GM13977 (cell line): ENCODE measurements around the gene SYT1.
"Not testable (repeated sequence)": the region's sequence is repeated elsewhere in the genome, so short reads cannot be mapped to it uniquely, and the experiment has no call there.

Experiments used
- DNase-seq: peaks from one replicate; pipeline ENCODE4 v3.0.0; 2012; ENCODE audit warnings: low spot score
- in situ Hi-C: fragments of 300-500 bp; cut with MboI; formaldehyde crosslinking; loops from one replicate; pipeline ENCODE4 v1.12.0; 2022; ENCODE audit warnings: low sequenced_read_pairs, low pct_unique_long_range_greater_than_20kb, mixed read lengths, inconsistent platforms; ENCODE audit not compliant: unreplicated experiment
- TF ChIP-seq, protein P1 (sequence below): IDR thresholded peaks from 2 replicates; pipeline ENCODE4 v1.5.1; 2012; ENCODE audit warnings: mild to moderate bottlenecking, control low read depth; ENCODE audit not compliant: insufficient read depth; ENCODE audit errors: extremely low read depth, missing control alignments

Gene SYT1

DNA sequence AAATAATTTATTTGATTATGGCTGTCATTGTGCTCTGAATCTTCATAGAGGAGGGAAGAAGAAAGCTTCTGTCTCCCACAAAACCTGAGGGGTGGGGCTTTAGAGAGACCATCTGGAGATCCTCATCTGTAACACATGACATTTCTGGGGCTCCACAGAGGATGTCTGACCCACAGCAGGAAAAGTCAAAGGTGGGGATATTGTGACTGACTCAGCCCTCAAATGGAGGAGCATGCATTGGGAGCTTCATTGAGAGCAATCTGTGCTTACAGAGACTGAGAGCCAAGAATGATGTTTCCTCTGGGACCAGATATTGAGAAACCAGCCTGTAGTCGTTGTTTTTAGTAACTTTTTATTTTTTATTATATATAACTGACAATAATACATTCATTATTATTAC, 158.7 kb downstream of the SYT1 start:
- TF ChIP-seq, protein P1, sequence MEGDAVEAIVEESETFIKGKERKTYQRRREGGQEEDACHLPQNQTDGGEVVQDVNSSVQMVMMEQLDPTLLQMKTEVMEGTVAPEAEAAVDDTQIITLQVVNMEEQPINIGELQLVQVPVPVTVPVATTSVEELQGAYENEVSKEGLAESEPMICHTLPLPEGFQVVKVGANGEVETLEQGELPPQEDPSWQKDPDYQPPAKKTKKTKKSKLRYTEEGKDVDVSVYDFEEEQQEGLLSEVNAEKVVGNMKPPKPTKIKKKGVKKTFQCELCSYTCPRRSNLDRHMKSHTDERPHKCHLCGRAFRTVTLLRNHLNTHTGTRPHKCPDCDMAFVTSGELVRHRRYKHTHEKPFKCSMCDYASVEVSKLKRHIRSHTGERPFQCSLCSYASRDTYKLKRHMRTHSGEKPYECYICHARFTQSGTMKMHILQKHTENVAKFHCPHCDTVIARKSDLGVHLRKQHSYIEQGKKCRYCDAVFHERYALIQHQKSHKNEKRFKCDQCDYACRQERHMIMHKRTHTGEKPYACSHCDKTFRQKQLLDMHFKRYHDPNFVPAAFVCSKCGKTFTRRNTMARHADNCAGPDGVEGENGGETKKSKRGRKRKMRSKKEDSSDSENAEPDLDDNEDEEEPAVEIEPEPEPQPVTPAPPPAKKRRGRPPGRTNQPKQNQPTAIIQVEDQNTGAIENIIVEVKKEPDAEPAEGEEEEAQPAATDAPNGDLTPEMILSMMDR = no peak
- no peak for DNase-seq
- in situ Hi-C loops = no loop called here

DNA sequence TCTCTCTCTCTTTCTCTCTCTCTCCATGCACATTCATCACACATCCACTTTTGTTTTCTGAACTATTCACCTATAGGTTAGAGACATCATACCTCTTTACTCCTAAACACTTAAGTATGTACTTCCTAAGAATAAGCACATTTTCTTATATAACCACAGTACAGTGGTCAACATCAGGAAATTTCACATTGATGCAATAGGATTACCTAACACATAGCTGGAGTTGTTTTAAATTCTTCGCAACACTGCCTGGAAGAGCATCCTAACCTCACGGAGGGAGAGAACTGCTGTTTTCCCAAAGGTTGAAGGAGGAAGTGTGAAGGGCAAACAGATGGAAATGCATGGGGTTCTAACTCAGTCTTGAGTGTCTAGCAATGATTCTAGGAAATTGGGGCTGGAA, 159.2 kb downstream of the SYT1 start:
- TF ChIP-seq, protein P1 = no peak
- DNase-seq = no peak
- in situ Hi-C loops = no loop called here

DNA sequence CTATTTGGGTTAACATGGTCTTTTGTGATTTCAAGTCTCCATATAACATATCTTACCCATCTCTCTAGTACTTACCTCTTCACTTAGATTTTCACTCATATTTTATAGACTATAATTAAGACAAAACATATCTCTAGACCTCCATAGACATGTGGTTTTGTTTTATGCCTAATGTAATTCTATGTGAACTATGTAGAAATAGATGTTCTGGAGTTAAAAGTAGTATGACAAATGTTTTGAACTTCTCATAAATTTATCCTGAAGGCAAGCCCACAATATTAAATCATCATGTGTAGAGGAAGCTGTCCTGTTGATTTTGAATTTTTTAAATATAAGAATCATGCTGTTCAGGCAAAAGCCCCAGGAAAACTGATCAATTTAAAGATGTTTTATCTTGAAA, 169.2 kb downstream of the SYT1 start:
- TF ChIP-seq, protein P1 = no peak
- in situ Hi-C loops = no loop called here
- DNase-seq = no peak

DNA sequence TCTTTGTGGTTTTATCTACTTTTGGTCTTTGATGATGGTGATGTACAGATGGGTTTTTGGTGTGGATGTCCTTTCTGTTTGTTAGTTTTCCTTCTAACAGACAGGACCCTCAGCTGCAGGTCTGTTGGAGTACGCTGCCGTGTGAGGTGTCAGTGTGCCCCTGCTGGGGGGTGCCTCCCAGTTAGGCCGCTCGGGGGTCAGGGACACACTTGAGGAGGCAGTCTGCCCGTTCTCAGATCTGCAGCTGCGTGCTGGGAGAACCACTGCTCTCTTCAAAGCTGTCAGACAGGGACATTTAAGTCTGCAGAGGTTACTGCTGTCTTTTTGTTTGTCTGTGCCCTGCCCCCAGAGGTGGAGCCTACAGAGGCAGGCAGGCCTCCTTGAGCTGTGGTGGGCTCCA, 180.2 kb downstream of the SYT1 start:
- in situ Hi-C loops, DNase-seq: not testable (repeated sequence)

DNA sequence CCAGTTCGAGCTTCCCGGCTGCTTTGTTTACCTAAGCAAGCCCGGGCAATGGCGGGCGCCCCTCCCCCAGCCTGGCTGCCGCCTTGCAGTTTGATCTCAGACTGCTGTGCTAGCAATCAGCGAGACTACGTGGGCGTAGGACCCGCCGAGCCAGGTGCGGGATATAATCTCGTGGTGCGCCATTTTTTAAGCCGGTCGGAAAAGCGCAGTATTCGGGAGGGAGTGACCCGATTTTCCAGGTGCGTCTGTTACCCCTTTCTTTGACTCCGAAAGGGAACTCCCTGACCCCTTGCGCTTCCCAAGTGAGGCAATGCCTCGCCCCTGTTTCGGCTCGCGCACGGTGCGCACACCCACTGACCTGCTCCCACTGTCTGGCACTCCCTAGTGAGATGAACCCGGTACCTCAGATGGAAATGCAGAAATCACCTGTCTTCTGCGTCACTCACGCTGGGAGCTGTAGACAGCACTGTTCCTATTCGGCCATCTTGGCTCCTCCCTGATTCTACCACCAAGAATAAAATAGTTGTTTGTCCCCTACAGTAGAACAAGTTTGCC, 180.7 kb downstream of the SYT1 start:
- in situ Hi-C loops, DNase-seq: not testable (repeated sequence)

DNA sequence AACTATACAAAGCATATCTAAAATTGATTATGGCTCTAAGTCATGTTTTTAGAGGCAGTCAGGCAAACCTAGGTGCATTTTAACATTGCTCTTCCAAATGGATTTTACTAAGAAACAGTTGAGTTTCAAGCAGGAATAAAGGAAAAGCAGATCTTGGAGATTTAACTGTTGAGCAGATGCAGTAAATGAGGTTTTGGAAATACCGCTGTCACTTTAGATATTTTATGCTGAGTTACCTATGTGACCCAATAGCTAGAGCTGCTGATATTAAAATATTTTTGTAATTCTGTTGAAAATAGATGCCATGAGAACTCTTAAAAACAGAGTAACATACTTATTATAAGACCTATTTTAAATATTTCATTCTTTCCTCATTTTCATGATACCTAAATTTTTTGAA, 181.4 kb downstream of the SYT1 start:
- in situ Hi-C loops = no loop called here
- DNase-seq = peak; percentile 2
- TF ChIP-seq, protein P1 = no peak

DNA sequence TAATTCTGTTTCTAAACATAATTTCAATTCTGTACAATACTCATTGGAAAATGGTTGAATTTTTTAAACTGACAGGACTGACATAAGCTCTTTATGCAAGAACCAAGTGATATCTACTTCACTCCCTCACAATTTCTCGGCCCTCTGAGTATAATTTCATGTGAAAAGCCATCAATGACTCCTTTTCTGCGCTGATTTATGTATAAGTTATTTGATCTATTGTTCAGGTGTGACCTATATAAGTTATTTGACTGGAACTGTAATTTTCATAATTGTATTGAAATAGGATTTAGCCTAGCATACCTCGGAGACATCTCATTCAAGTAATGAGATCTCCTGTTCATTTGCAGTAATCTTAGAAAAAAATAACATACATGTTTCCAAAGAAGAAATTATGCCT, 184.4 kb downstream of the SYT1 start:
- no peak for DNase-seq
- TF ChIP-seq, protein P1 = no peak
- in situ Hi-C loops = no loop called here

DNA sequence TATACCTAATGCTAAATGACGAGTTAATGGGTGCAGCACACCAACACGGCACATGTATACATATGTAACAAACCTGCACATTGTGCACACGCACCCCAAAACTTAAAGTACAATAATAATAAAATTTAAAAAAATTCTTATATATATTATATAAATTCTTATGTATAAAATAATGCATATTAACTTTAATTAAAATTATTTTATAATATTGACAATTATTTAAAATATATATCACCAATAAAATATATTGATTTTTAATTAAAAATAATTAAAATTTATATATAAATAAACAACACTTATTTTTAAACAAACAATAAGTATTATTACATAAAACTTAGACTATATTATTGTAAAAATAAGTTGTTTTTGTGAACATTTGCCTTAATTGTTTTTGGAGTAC, 188.8 kb downstream of the SYT1 start:
- TF ChIP-seq, protein P1 = no peak
- in situ Hi-C loops = no loop called here
- DNase-seq = no peak
